Measurements from ENCODE around the gene SACS.

Gene SACS

GRCh38 chr13:23433171-23434153 lies at the start of gene SACS:
TSS of gene SACS (minus strand) at chr13:23433702. CDS start at chr13:23411239, 22,463 bp downstream.
- TF ChIP-seq EZH2 (IDR thresholded peaks at IDR 0.05; ENCODE audit: borderline replicate concordance, low read length) (no peak), CTCF (IDR thresholded peaks at IDR 0.05; ENCODE audit: low read length) (no peak)
- no peaks in the 10 kb centered on the region for H3K9me2 ChIP-seq (ENCODE audit: low read depth, low read length)
- no peak within 1 kb of the TSS for H3K4me2 ChIP-seq (ENCODE audit: low read length)
- H3K79me2 ChIP-seq (ENCODE audit: insufficient read depth, low read length), result no peaks in the 10 kb centered on the region
- no peak within 1 kb of the TSS for H3K4me3 ChIP-seq (ENCODE audit: low read depth, low read length, poor library complexity, severe bottlenecking)
- H3K27ac ChIP-seq (ENCODE audit: low read depth, low read length, poor library complexity, severe bottlenecking), result no peak within 1 kb of the TSS
- H3K4me1 ChIP-seq (ENCODE audit: insufficient read depth, low read length, severe bottlenecking), result no peaks in the 10 kb centered on the region
- no peaks in the 10 kb centered on the region for H4K20me1 ChIP-seq (ENCODE audit: insufficient read depth, low read length)
- no peaks in the 10 kb centered on the region for H3K27me3 ChIP-seq (ENCODE audit: insufficient read depth, low read length)
- no peaks in the 10 kb centered on the region for H3K36me3 ChIP-seq (ENCODE audit: insufficient read depth, low read length)
- H3F3A ChIP-seq (ENCODE audit: insufficient read depth, low read length), result no peaks in the 10 kb centered on the region
- no peak within 1 kb of the TSS for H3K9ac ChIP-seq (ENCODE audit: low read length)
- H3K9me3 ChIP-seq (ENCODE audit: low read length), result no peaks in the 10 kb centered on the region
- no peak within 1 kb of the TSS for H2AFZ ChIP-seq (ENCODE audit: low read length)

GRCh38 chr13:23480324-23480723 lies 46.8 kb upstream of the SACS start:
- H3K4me1 ChIP-seq (ENCODE audit: insufficient read depth, low read length, severe bottlenecking), result no peaks in the 10 kb centered on the region
- H3F3A ChIP-seq (ENCODE audit: insufficient read depth, low read length), result no peaks in the 10 kb centered on the region
- H3K27me3 ChIP-seq (ENCODE audit: insufficient read depth, low read length), result no peaks in the 10 kb centered on the region
- no peaks in the 10 kb centered on the region for H3K9me2 ChIP-seq (ENCODE audit: low read depth, low read length)
- no peaks in the 10 kb centered on the region for H4K20me1 ChIP-seq (ENCODE audit: insufficient read depth, low read length)
- H3K9me3 ChIP-seq (ENCODE audit: low read length), result no peaks in the 10 kb centered on the region
- no peak for TF ChIP-seq CTCF (IDR thresholded peaks at IDR 0.05; ENCODE audit: low read length)
- TF ChIP-seq EZH2 (IDR thresholded peaks at IDR 0.05; ENCODE audit: borderline replicate concordance, low read length), result no peak
- H3K9ac ChIP-seq (ENCODE audit: low read length), result no peak overlapping the region
- H3K27ac ChIP-seq (ENCODE audit: low read depth, low read length, poor library complexity, severe bottlenecking), result no peak overlapping the region
- H3K4me2 ChIP-seq (ENCODE audit: low read length), result no peak overlapping the region
- no peak overlapping the region for H2AFZ ChIP-seq (ENCODE audit: low read length)
- no peaks in the 10 kb centered on the region for H3K36me3 ChIP-seq (ENCODE audit: insufficient read depth, low read length)
- H3K79me2 ChIP-seq (ENCODE audit: insufficient read depth, low read length), result no peaks in the 10 kb centered on the region
- H3K4me3 ChIP-seq (ENCODE audit: low read depth, low read length, poor library complexity, severe bottlenecking), result no peak overlapping the region

- Histone ChIP-seq H3K4me1 (ENCODE audit: insufficient read depth, low read length, severe bottlenecking) (no peaks in the 10 kb centered on the region), H3K9ac (ENCODE audit: low read length) (no peak overlapping the region), H3K4me2 (ENCODE audit: low read length) (no peak overlapping the region), H3K27ac (ENCODE audit: low read depth, low read length, poor library complexity, severe bottlenecking) (no peak overlapping the region), H3K27me3 (ENCODE audit: insufficient read depth, low read length) (no peaks in the 10 kb centered on the region), H2AFZ (ENCODE audit: low read length) (no peak overlapping the region), H3K9me3 (ENCODE audit: low read length) (no peaks in the 10 kb centered on the region), H4K20me1 (ENCODE audit: insufficient read depth, low read length) (no peaks in the 10 kb centered on the region), H3K4me3 (ENCODE audit: low read depth, low read length, poor library complexity, severe bottlenecking) (no peak overlapping the region), H3F3A (ENCODE audit: insufficient read depth, low read length) (no peaks in the 10 kb centered on the region), H3K79me2 (ENCODE audit: insufficient read depth, low read length) (no peaks in the 10 kb centered on the region), H3K9me2 (ENCODE audit: low read depth, low read length) (no peaks in the 10 kb centered on the region), H3K36me3 (ENCODE audit: insufficient read depth, low read length) (no peaks in the 10 kb centered on the region)
- TF ChIP-seq EZH2 (IDR thresholded peaks at IDR 0.05; ENCODE audit: borderline replicate concordance, low read length) (no peak), CTCF (IDR thresholded peaks at IDR 0.05; ENCODE audit: low read length) (no peak)
Measured at GRCh38 chr13:23477101-23477500, 43.6 kb upstream of the SACS start.

Measured in OCI-LY1 (cell line).